ENCODE data around the gene MAP2.

DNA sequence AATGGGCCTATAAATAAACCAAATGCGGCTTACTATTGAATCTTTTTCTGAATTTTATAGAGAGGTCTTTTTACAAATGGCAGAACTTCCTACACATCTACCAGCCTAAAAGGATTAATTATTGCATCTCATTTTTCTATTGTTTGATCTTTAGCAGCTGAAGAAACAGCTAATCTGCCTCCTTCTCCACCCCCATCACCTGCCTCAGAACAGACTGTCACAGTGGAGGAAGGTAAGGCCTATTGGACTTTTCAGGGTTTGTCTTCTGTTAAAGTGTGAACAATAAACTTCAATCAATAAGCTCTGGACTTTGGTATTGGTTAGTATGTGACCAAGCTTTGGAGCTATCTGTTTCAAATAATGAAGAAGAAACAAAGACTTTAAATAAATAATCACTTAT lies 256.7 kb downstream of the MAP2 start:
- TF ChIP-seq, protein P1, sequence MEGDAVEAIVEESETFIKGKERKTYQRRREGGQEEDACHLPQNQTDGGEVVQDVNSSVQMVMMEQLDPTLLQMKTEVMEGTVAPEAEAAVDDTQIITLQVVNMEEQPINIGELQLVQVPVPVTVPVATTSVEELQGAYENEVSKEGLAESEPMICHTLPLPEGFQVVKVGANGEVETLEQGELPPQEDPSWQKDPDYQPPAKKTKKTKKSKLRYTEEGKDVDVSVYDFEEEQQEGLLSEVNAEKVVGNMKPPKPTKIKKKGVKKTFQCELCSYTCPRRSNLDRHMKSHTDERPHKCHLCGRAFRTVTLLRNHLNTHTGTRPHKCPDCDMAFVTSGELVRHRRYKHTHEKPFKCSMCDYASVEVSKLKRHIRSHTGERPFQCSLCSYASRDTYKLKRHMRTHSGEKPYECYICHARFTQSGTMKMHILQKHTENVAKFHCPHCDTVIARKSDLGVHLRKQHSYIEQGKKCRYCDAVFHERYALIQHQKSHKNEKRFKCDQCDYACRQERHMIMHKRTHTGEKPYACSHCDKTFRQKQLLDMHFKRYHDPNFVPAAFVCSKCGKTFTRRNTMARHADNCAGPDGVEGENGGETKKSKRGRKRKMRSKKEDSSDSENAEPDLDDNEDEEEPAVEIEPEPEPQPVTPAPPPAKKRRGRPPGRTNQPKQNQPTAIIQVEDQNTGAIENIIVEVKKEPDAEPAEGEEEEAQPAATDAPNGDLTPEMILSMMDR (conservative IDR thresholded peaks at IDR 0.05 in 1 of 2, IDR thresholded peaks at IDR 0.05 in 1 of 2; ENCODE audit: extremely low read depth in 1 of 2, insufficient read depth in 1 of 2, low read depth in 1 of 2, low read length in 2 of 2): no peak
- TF ChIP-seq EZH2 (IDR thresholded peaks at IDR 0.05; ENCODE audit: borderline replicate concordance, low read length): no peak
